K562 (cell line): Measurements from ENCODE around the gene UQCRHL. TPM values are rescaled to one million over a fixed set of nuclear protein-coding genes. Genes with fewer than 3 reads are reported as not detected.
"Not testable (repeated sequence)": the region's sequence is repeated elsewhere in the genome, so short reads cannot be mapped to it uniquely, and the experiment has no call there.

Experiments
- ATAC-seq: fragments of 200-7000 bp; cut with Tn5 transposase; 3 replicates; pipeline ENCODE4 v1.9.1; 2020; ENCODE audit warnings: moderate library complexity
- BruUV-seq: library from RNA; stranded (reverse); fragments of 400-500 nt; replicated peaks from 2 replicates; lab custom pipeline; 2021; lab: Mats Ljungman, UMichigan
- CTCF ChIA-PET: fragments of 300-600 bp; formaldehyde crosslinking; extraction: SDS; loops from one replicate; lab custom pipeline; 2021; ENCODE audit warnings: low intra/inter-chr PET ratio; lab: Yijun Ruan, JAX
- POLR2A ChIA-PET: fragments of 300-600, 350-650 bp; sonication (Branson Sonifier 250); formaldehyde crosslinking; extraction: SDS; loops from one replicate; lab custom pipeline; 2021; ENCODE audit warnings: antibody characterized with exemption, inconsistent platforms; lab: Yijun Ruan, JAX
- DNase-seq, 4 experiments: peaks; one replicate each; pipeline versions ENCODE4 v3.0.0 to v3.0.0-alpha.2; 2011 to 2018; ENCODE audit warnings: low spot score in 3 of 4, mixed read lengths in 3 of 4; ENCODE audit errors: extremely low read depth in 1 of 4
- FAIRE-seq: peaks from 2 replicates; lab custom pipeline; 2011; peaks lifted over from hg19 to GRCh38; lab: Jason Lieb, UNC
- H2AFZ ChIP-seq: 2 replicates; pipeline ENCODE4 v1.6.0; 2011; ENCODE audit warnings: low read depth, low read length, control low read depth, inconsistent platforms
- H3K27ac ChIP-seq: fragments of 200-600 bp; 3 replicates; pipeline ENCODE4 v1.8.0; 2011; ENCODE audit warnings: low read depth, mild to moderate bottlenecking, control low read depth, inconsistent platforms, low read length, moderate library complexity, mixed read lengths; ENCODE audit errors: extremely low read depth
- H3K27me3 ChIP-seq, 2 experiments: fragments of 300-600 bp in 1 of 2; 2 replicates in 1 of 2; 3 replicates in 1 of 2; pipeline versions ENCODE4 v1.6.0 to v1.8.0; 2011; ENCODE audit warnings: inconsistent platforms in 2 of 2, low read length in 2 of 2, mild to moderate bottlenecking in 1 of 2, mixed read lengths in 1 of 2, moderate library complexity in 1 of 2; ENCODE audit not compliant: control insufficient read depth in 2 of 2, insufficient read depth in 2 of 2
- H3K36me3 ChIP-seq: fragments of 300-600 bp; 3 replicates; pipeline ENCODE4 v1.8.0; 2011; ENCODE audit warnings: mild to moderate bottlenecking, low read length, inconsistent platforms; ENCODE audit not compliant: control insufficient read depth, insufficient read depth
- H3K4me1 ChIP-seq, 2 experiments: fragments of 200-600 bp in 1 of 2; replicated peaks in 1 of 2; 2 replicates in 1 of 2; 3 replicates in 1 of 2; pipeline versions ENCODE4 v1.5.1 to v1.8.0; 2011; ENCODE audit warnings: inconsistent platforms in 2 of 2, low read length in 2 of 2, mild to moderate bottlenecking in 1 of 2, mixed read lengths in 1 of 2, moderate library complexity in 1 of 2; ENCODE audit not compliant: control insufficient read depth in 2 of 2, insufficient read depth in 2 of 2
- H3K4me2 ChIP-seq: 2 replicates; pipeline ENCODE4 v1.6.1; 2011; ENCODE audit warnings: low read length, control low read depth, inconsistent platforms, mixed read lengths; ENCODE audit not compliant: insufficient read depth
- H3K4me3 ChIP-seq: fragments of 200-600 bp; sonication (generic), shearing (Covaris generic); 2 replicates; pipeline ENCODE4 v1.5.1; 2016; ENCODE audit warnings: control low read depth, inconsistent platforms
- H3K79me2 ChIP-seq: fragments of 200-600 bp; 3 replicates; pipeline ENCODE4 v1.8.0; 2011; ENCODE audit warnings: low read length, inconsistent platforms; ENCODE audit not compliant: control insufficient read depth, insufficient read depth
- H3K9ac ChIP-seq, 2 experiments: 2 replicates each; pipeline versions ENCODE4 v1.6.0 to v1.6.1; 2011; ENCODE audit warnings: low read depth in 2 of 2, low read length in 2 of 2, control low read depth in 1 of 2, inconsistent platforms in 1 of 2, mild to moderate bottlenecking in 1 of 2, mixed read lengths in 1 of 2; ENCODE audit not compliant: insufficient read depth in 1 of 2
- H3K9me1 ChIP-seq: one replicate; pipeline ENCODE4 v1.6.0; 2011; ENCODE audit warnings: inconsistent platforms, mild to moderate bottlenecking, low read length, moderate library complexity; ENCODE audit not compliant: control insufficient read depth, insufficient read depth
- H3K9me3 ChIP-seq: replicated peaks from 2 replicates; pipeline ENCODE4 v1.5.1; 2011; ENCODE audit warnings: low read depth, low read length, inconsistent platforms; ENCODE audit not compliant: control insufficient read depth, insufficient read depth
- H4K20me1 ChIP-seq: replicated peaks from 2 replicates; pipeline ENCODE4 v1.6.1; 2011; ENCODE audit warnings: low read length, inconsistent platforms, mixed read lengths; ENCODE audit not compliant: control insufficient read depth, insufficient read depth
- AFF4 ChIP-seq: sonication (generic); formaldehyde crosslinking; IDR thresholded peaks from 2 replicates; pipeline ENCODE4 v1.8.0; 2023; ENCODE audit warnings: mild to moderate bottlenecking, missing genetic modification reagents
- CHD1 ChIP-seq: fragments of 200-600 bp; sonication (generic); IDR thresholded peaks from one replicate; pipeline ENCODE4 v1.6.1; 2012; ENCODE audit warnings: mild to moderate bottlenecking, moderate library complexity, low read length, inconsistent platforms
- EGR1 ChIP-seq: fragments of 450-650 bp; conservative IDR thresholded peaks from 2 replicates; pipeline ENCODE4 v1.6.1; 2017; ENCODE audit warnings: mild to moderate bottlenecking
- MBD2 ChIP-seq: sonication (generic); IDR thresholded peaks from 2 replicates; pipeline ENCODE4 v1.6.1; 2016; ENCODE audit warnings: low read depth, borderline replicate concordance
- TOE1 ChIP-seq, 2 experiments: fragments of 450-650 bp in 1 of 2; sonication (generic) in 1 of 2; formaldehyde crosslinking in 1 of 2; IDR thresholded peaks; 2 replicates each; pipeline versions ENCODE4 v1.7.1 to v1.8.0; 2016 to 2022; ENCODE audit warnings: borderline replicate concordance in 2 of 2, mild to moderate bottlenecking in 2 of 2, antibody characterized with exemption in 1 of 2, inconsistent platforms in 1 of 2, low read depth in 1 of 2, missing genetic modification reagents in 1 of 2, moderate library complexity in 1 of 2
- ZNF143 ChIP-seq: sonication (generic); formaldehyde crosslinking; IDR thresholded peaks from 2 replicates; pipeline ENCODE4 v1.9.0; 2022; ENCODE audit warnings: mild to moderate bottlenecking, missing genetic modification reagents
- ZNF197 ChIP-seq: fragments of 200-800 bp; sonication (Bioruptor generic); IDR thresholded peaks from 2 replicates; pipeline ENCODE4 v1.6.1; 2016; ENCODE audit warnings: low read depth, missing genetic modification characterization, missing compliant biosample characterization
- ZNF318 ChIP-seq, 2 experiments: fragments of 450-650 bp; IDR thresholded peaks; 2 replicates each; pipeline ENCODE4 v1.6.1; 2016; ENCODE audit warnings: mild to moderate bottlenecking in 2 of 2, borderline replicate concordance in 1 of 2, low read depth in 1 of 2, moderate library complexity in 1 of 2
- ZNF644 ChIP-seq: fragments of 200-800 bp; sonication (Bioruptor generic); IDR thresholded peaks from 2 replicates; pipeline ENCODE4 v1.6.1; 2016; ENCODE audit warnings: low read depth, missing genetic modification characterization, missing compliant biosample characterization
- WGBS: fragments of 100-300 bp; shearing (Covaris generic); methylation state at CpG from one replicate; pipeline ENCODE4 v1.1.6; 2016; ENCODE audit warnings: low coverage, mixed read lengths; ENCODE audit not compliant: insufficient coverage; ENCODE audit errors: missing lambda C conversion rate; 5-methylcytosine and 5-hydroxymethylcytosine counted together
- in situ Hi-C: fragments of 300-500 bp; cut with MboI; formaldehyde crosslinking; loops from 4 replicates; pipeline ENCODE4 v1.15.0; 2018; ENCODE audit warnings: inconsistent platforms, mixed read lengths
- intact Hi-C: fragments of 100-400 bp; cut with micrococcal nuclease; formaldehyde crosslinking; loops from 2 replicates; pipeline ENCODE4 v1.14.2; 2022
- polyA plus RNA-seq, 8 experiments: library from polyadenylated mRNA; depleted of rRNA in 4 of 8; stranded (reverse) in 5 of 8; unstranded in 3 of 8; fragments of >200 nt; fragmentation: Nextera tagmentation in 2 of 8; fragmentation: Illumina TruSeq in 1 of 8; extraction: Ambion mirVana in 2 of 8; extraction: Trizol in 1 of 8; gene quantifications; 2 replicates each; pipeline versions ENCODE4 v1.2.1 to v1.2.3, GENCODE V29; 2011 to 2014; ENCODE audit warnings: inconsistent platforms in 1 of 8, missing spikeins in 1 of 8
- total RNA-seq, 7 experiments: library from RNA; depleted of rRNA in 6 of 7; stranded (reverse); fragments of >200 nt in 6 of 7; fragmentation: Illumina TruSeq in 2 of 7; extraction: Trizol in 2 of 7; gene quantifications; 2 replicates each; pipeline versions ENCODE4 v1.2.1 to v1.2.3, GENCODE V29; 2011 to 2021; ENCODE audit warnings: low replicate concordance in 1 of 7

UQCRHL gene
- total and polyA plus RNA-seq, 9 of the 15 experiments (the other 6 are each of a cell fraction or from before 2014, with no cell fraction given), result 5.1 to 41.3 (median 21.8) TPM

GRCh38 chr1:15836511-15836771, 29.0 kb upstream of the UQCRHL start:
- H3K9me3 ChIP-seq; in situ Hi-C loops; H4K20me1 ChIP-seq; FAIRE-seq; BruUV-seq; ATAC-seq; H3K36me3 ChIP-seq; DNase-seq; H3K27me3 ChIP-seq; H3K9me1 ChIP-seq; CTCF ChIA-PET; TF ChIP-seq TOE1 (CRISPR knock-in tag; IDR thresholded peaks at IDR 0.05; ENCODE audit: borderline replicate concordance, low read depth): not testable (repeated sequence)
- Histone ChIP-seq H3K79me2 (peaks cover 50% of the 10 kb centered on the region), H3K4me3 (peak overlapping the region; percentile 53), H3K4me2 (peak overlapping the region; percentile 93), H3K9ac (peak overlapping the region; percentile 89 to 97), H3K27ac (peak overlapping the region; percentile 99), H3K4me1 (peaks cover 4 to 42% of the 10 kb centered on the region in 2 experiments; a peak in 4 of 5 replicates), H2AFZ (peak overlapping the region; percentile 99)
- intact Hi-C loops, result loop anchor here (10.0 kb wide), 1 partner anchor 312 kb away; the partner anchor contains the start of genes CASP9 and DNAJC16
- WGBS, result 20% methylated on average over 14 of the region's 14 CpGs
- POLR2A ChIA-PET, result interaction anchor here (0.6 to 4.5 kb wide), 7 partner anchors 12 to 165 kb away, joined by 3 to 96 read pairs (median 3); partner anchors contain the start of gene SPEN
- peak; percentile 42 for TF ChIP-seq EGR1
- 0 out of 2 replicates have a peak, but pooled peaks have one; percentile 5 for TF ChIP-seq ZNF197
- 0 out of 2 replicates have a peak, but pooled peaks have one; percentile 31 for TF ChIP-seq ZNF143 (CRISPR knock-in tag)
- peak; percentile 53 for TF ChIP-seq CHD1
- TF ChIP-seq MBD2, result 0 out of 2 replicates have a peak, but pooled peaks have one; percentile 18
- TF ChIP-seq ZNF644 (tag), result 0 out of 2 replicates have a peak, but pooled peaks have one; percentile 5
- TF ChIP-seq TOE1 (IDR thresholded peaks at IDR 0.05; ENCODE audit: borderline replicate concordance), result peak; percentile 35; the same call in 1 of the 2 replicates
- TF ChIP-seq ZNF318 (IDR thresholded peaks at IDR 0.05; ENCODE audit: borderline replicate concordance in 1 of 2, low read depth in 1 of 2), result 0 out of 4 replicates have a peak, but pooled peaks of 1 of the 2 experiments have one; percentile 11
- peak; percentile 20; the same call in 1 of the 2 replicates for TF ChIP-seq AFF4 (CRISPR knock-in tag)
